SJSA1 (cell line): ENCODE measurements around the gene CATSPERZ. TPM values are rescaled to one million over a fixed set of nuclear protein-coding genes. Genes with fewer than 3 reads are reported as not detected.
"Not testable (repeated sequence)": the region's sequence is repeated elsewhere in the genome, so short reads cannot be mapped to it uniquely, and the experiment has no call there.

Source experiments
- DNase-seq, 2 experiments: peaks; one replicate each; pipeline ENCODE4 v3.0.0-alpha.2; 2015 to 2020; ENCODE audit warnings: low spot score in 2 of 2, low read depth in 1 of 2
- H3K27ac ChIP-seq: fragments of 250-450 bp; sonication (Bioruptor Pico); 2 replicates; pipeline ENCODE4 v1.5.1; 2020; ENCODE audit warnings: mild to moderate bottlenecking, moderate library complexity
- H3K27me3 ChIP-seq: fragments of 250-450 bp; sonication (Bioruptor Pico); replicated peaks from 2 replicates; pipeline ENCODE4 v1.5.1; 2020; ENCODE audit warnings: mild to moderate bottlenecking, moderate library complexity
- H3K36me3 ChIP-seq: fragments of 250-450 bp; sonication (Bioruptor Pico); 2 replicates; pipeline ENCODE4 v1.5.1; 2020; ENCODE audit warnings: mild to moderate bottlenecking
- H3K4me1 ChIP-seq: fragments of 250-450 bp; sonication (Bioruptor Pico); replicated peaks from 2 replicates; pipeline ENCODE4 v1.6.1; 2021; ENCODE audit warnings: mild to moderate bottlenecking
- H3K4me3 ChIP-seq: fragments of 250-450 bp; sonication (Bioruptor Pico); 2 replicates; pipeline ENCODE4 v1.5.1; 2020; ENCODE audit warnings: mild to moderate bottlenecking
- H3K9me3 ChIP-seq: fragments of 250-450 bp; sonication (Bioruptor Pico); replicated peaks from 2 replicates; pipeline ENCODE4 v1.5.1; 2020; ENCODE audit warnings: mild to moderate bottlenecking
- total RNA-seq: library from RNA; depleted of rRNA; stranded (reverse); fragments of >200 nt; shearing (Covaris generic); gene quantifications from 2 replicates; pipeline ENCODE4 v1.2.3, GENCODE V29; 2014

CATSPERZ gene
- total RNA-seq, 1 experiment from 2014 or later: not detected

- no peaks in the 10 kb centered on the region for H3K9me3 ChIP-seq
- H3K4me3 ChIP-seq: peak overlapping the region; percentile 60
- peaks cover 11% of the 10 kb centered on the region; the same call in 1 of the 2 replicates for H3K36me3 ChIP-seq
- no peak overlapping the region for H3K27ac ChIP-seq
- H3K27me3 ChIP-seq: no peaks in the 10 kb centered on the region
- H3K4me1 ChIP-seq: peaks cover 18% of the 10 kb centered on the region
- DNase-seq: no peak
These were observed 6.9 kb downstream of the CATSPERZ start for GRCh38 chr11:64306876-64307622.

DNA sequence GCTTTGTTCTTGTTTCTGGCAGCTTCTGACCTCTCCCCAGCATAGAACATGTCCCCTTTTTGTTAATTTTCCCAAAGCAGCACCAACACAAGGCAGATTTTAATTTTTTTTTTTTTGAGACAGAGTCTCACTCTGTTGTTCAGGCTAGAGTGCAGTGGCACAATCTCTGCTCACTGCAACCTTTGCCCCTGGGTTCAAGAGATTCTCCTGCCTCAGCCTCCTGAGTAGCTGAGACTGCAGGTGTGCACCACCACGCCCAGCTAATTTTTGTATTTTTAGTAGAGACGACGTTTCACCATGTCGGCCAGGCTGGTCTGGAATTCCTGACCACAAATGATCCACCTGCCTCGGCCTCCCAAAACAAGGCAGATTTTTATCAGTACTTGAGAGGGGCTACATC, 7.6 kb downstream of the CATSPERZ start:
- Histone ChIP-seq H3K4me1 (peaks cover 18% of the 10 kb centered on the region), H3K36me3 (peaks cover 18% of the 10 kb centered on the region)
- not testable (repeated sequence) for H3K4me3 ChIP-seq, DNase-seq, H3K27me3 ChIP-seq, H3K9me3 ChIP-seq, H3K27ac ChIP-seq

DNA sequence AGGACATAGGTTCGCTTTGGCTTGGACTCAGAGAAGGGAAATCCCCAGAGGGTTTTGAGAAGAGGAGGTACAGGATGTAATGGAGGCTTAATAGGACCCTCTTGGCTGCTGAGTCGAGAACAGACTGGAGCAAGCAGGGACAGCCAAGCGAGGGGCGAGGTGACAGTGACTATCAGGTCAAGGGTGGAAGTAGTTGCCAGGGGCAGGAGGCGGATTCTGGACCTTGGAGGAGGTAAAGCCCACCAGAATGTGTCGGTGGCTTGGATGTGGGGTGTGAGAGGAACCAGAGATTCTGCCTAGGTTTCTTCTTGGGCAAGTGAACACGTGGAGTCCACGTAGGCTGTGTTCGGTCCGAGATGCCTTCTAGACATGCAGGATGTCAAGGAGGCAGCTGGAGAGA, 12.8 kb downstream of the CATSPERZ start:
- Histone ChIP-seq H3K4me1 (peaks cover 5% of the 10 kb centered on the region; the same call in 1 of the 2 replicates), H3K27ac (no peak overlapping the region), H3K27me3 (no peaks in the 10 kb centered on the region), H3K9me3 (no peaks in the 10 kb centered on the region), H3K36me3 (peaks cover 44% of the 10 kb centered on the region), H3K4me3 (no peak overlapping the region)
- no peak for DNase-seq

- Histone ChIP-seq H3K36me3 (peaks cover 43% of the 10 kb centered on the region), H3K4me3 (no peak overlapping the region), H3K27ac (no peak overlapping the region), H3K9me3 (no peaks in the 10 kb centered on the region), H3K27me3 (no peaks in the 10 kb centered on the region), H3K4me1 (peaks cover 5% of the 10 kb centered on the region; the same call in 1 of the 2 replicates)
- no peak for DNase-seq
These were observed 13.5 kb downstream of the CATSPERZ start for GRCh38 chr11:64313491-64314145.

DNA sequence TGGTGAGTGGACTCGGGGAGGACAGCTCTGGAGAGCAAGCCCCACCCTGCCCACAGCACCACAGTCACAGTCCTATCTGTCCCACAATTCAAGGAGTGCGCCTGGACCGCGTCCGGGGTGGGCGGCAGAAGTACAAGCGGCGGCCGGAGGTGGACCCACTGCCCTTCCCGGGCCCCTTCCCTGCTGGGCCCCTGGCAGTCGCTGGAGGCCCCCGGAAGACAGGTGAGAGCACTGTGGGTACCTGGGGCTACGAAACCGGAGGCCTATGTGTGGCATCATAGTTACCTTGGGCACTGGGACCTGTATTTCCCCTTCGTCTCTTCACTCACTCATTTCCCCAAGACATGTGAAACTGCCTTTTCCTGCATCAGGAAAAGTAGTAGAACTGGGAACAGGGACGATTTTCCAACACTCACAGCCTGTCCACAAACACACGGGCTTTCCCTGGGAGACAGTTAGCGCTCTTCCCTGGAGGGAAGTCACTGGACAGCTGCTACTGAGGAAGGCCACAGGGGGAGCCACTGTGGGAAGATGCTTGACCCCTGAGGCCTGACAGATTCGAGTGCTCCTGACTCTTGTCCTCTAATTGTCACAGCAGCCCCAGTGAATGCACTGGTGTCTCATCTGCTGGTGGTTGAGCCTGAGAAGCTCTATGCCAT, 14.1 kb downstream of the CATSPERZ start:
- DNase-seq: no peak
- no peaks in the 10 kb centered on the region for H3K9me3 ChIP-seq
- H3K4me1 ChIP-seq: peaks cover 10% of the 10 kb centered on the region
- H3K27ac ChIP-seq: no peak overlapping the region
- H3K27me3 ChIP-seq: no peaks in the 10 kb centered on the region
- no peak overlapping the region for H3K4me3 ChIP-seq
- peaks cover 43% of the 10 kb centered on the region for H3K36me3 ChIP-seq

- Histone ChIP-seq H3K9me3 (no peaks in the 10 kb centered on the region), H3K27me3 (no peaks in the 10 kb centered on the region), H3K27ac (no peak overlapping the region), H3K4me1 (peaks cover 10% of the 10 kb centered on the region), H3K4me3 (no peak overlapping the region), H3K36me3 (peaks cover 43% of the 10 kb centered on the region)
- no peak for DNase-seq
These were observed 14.8 kb downstream of the CATSPERZ start for GRCh38 chr11:64314805-64315561.

DNA sequence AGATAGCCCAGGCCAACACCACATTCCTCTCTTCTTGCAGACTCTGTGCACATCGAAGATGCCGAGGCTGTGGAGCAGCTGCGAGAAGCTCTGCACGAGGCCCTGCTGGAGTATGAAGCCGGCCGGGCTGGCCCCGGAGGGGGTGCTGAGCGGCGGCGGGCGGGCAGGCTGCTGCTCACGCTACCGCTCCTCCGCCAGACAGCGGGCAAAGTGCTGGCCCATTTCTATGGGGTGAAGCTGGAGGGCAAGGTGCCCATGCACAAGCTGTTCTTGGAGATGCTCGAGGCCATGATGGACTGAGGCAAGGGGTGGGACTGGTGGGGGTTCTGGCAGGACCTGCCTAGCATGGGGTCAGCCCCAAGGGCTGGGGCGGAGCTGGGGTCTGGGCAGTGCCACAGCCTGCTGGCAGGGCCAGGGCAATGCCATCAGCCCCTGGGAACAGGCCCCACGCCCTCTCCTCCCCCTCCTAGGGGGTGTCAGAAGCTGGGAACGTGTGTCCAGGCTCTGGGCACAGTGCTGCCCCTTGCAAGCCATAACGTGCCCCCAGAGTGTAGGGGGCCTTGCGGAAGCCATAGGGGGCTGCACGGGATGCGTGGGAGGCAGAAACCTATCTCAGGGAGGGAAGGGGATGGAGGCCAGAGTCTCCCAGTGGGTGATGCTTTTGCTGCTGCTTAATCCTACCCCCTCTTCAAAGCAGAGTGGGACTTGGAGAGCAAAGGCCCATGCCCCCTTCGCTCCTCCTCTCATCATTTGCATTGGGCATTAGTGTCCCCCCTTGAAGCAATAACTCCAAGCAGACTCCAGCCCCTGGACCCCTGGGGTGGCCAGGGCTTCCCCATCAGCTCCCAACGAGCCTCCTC, 15.7 kb downstream of the CATSPERZ start:
- not testable (repeated sequence) for DNase-seq, H3K9me3 ChIP-seq, H3K27ac ChIP-seq, H3K27me3 ChIP-seq, H3K4me3 ChIP-seq
- H3K4me1 ChIP-seq: peaks cover 10% of the 10 kb centered on the region
- H3K36me3 ChIP-seq: peaks cover 43% of the 10 kb centered on the region

GRCh38 chr11:64316672-64317324, 16.6 kb downstream of the CATSPERZ start:
- H3K4me1 ChIP-seq: peaks cover 16% of the 10 kb centered on the region
- H3K4me3 ChIP-seq: peak overlapping the region; percentile 69
- peaks cover 43% of the 10 kb centered on the region for H3K36me3 ChIP-seq
- H3K27ac ChIP-seq: peak overlapping the region; percentile 81
- H3K27me3 ChIP-seq: no peaks in the 10 kb centered on the region
- DNase-seq: no peak
- no peaks in the 10 kb centered on the region for H3K9me3 ChIP-seq

- Histone ChIP-seq H3K9me3 (no peaks in the 10 kb centered on the region), H3K27me3 (no peaks in the 10 kb centered on the region), H3K27ac (peak within 1 kb of the TSS; percentile 81), H3K36me3 (peaks cover 44% of the 10 kb centered on the region), H3K4me1 (peaks cover 20% of the 10 kb centered on the region), H3K4me3 (peak within 1 kb of the TSS; percentile 69)
- DNase-seq: peak; percentile 93 to 99
These were observed 17.3 kb downstream of the CATSPERZ start, which contains the start of gene TRMT112 for GRCh38 chr11:64317325-64317960. Gene TRMT112, minus strand, starts transcription at chr11:64317559. Its CDS starts 33 bp downstream, at chr11:64317526.

DNA sequence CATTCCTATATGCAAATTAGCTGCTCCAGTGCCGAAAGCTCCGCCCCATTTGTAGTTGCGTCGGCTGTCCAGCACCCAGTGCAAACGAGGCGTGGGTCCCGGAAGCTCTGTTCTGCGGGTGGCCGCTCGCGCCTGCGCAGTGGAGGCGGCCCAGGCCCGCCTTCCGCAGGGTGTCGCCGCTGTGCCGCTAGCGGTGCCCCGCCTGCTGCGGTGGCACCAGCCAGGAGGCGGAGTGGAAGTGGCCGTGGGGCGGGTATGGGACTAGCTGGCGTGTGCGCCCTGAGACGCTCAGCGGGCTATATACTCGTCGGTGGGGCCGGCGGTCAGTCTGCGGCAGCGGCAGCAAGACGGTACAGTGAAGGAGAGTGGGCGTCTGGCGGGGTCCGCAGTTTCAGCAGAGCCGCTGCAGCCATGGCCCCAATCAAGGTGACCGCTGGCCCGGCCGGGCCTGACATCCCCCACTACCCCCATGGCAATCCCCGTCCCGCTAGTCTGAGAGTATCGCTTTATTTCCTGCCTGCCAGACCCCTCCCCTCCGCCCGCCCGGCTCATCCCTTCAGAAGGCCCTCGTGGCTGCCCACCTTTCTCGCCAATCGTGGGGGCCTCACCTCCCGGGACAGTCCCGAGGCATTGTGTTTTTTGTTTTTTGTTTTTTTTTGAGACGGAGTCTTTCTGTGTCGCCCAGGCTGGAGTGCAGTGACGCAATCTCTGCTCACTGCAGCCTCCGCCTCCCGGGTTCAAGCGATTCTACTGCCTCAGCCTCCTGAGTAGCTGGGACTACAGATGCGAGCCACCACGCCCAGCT, 18.0 kb downstream of the CATSPERZ start, which contains the start of gene PRDX5:
Gene PRDX5 (plus strand): TSS at position 161 of the 805 bp plus-strand sequence. CDS start 95 bp downstream, at position 256.
- peaks cover 46% of the 10 kb centered on the region for H3K36me3 ChIP-seq
- peak within 1 kb of the TSS; percentile 69 for H3K4me3 ChIP-seq
- H3K27ac ChIP-seq: peak within 1 kb of the TSS; percentile 81
- no peaks in the 10 kb centered on the region for H3K27me3 ChIP-seq
- H3K4me1 ChIP-seq: peaks cover 20% of the 10 kb centered on the region
- DNase-seq: peak; percentile 97 to 99
- H3K9me3 ChIP-seq: no peaks in the 10 kb centered on the region
